Measurements from ENCODE around the gene TEX44.

The TEX44 gene

DNA sequence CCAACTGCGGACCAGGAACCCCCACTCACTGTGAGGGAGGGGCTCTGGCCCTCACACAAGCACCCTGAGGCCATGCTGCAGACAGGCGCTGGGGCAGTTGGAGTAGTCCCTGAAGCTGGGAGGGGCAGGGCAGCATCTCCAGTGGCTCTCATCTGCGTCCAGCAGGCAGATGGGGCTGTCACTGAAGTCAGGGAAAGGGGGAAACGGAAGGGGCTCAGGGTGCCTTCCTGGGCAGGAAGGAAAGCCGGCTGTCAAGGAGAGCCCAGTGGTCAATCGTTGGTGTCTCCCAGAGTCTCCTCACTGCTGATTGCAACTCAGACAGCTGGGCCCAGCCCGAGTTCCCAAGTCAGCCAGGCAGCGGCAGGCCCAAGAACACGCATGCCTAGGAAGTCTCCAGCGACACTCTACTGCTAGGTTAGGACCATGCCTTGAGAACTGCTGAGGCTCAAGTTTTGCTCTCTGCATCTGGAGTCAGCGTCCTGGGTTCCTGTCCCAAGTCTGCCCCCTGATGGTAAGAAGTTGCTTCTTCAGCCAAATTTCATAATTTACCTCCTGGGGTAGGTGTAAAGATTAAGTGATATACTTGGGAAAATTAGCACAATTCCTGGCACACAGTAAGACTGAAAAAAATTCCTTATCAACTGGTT is 35.0 kb upstream of the TEX44 start:
- no peak overlapping the region for H3K4me3 ChIP-seq (ENCODE audit: low read length)
- H3K4me1 ChIP-seq (ENCODE audit: low read length) = peaks cover 4% of the 10 kb centered on the region; the same call in 1 of the 2 replicates
- no peaks in the 10 kb centered on the region for H3K27me3 ChIP-seq (ENCODE audit: low read depth, low read length)
- no peaks in the 10 kb centered on the region for H4K20me1 ChIP-seq (ENCODE audit: insufficient read depth, low read length)
- no peak overlapping the region for H3K27ac ChIP-seq (ENCODE audit: low read length)
- H3K9ac ChIP-seq (ENCODE audit: low read length) = no peak overlapping the region
- H2AFZ ChIP-seq (ENCODE audit: low read depth, low read length) = peak overlapping the region; percentile 3; the same call in 1 of the 2 replicates
- H3K79me2 ChIP-seq (ENCODE audit: low read length) = no peaks in the 10 kb centered on the region
- peaks cover 4% of the 10 kb centered on the region; the same call in 1 of the 2 replicates for H3K9me3 ChIP-seq (ENCODE audit: insufficient read depth, low read length)
- TF ChIP-seq EZH2phosphoT487 (IDR thresholded peaks at IDR 0.05; ENCODE audit: low read depth) = no peak
- TF ChIP-seq, protein P1, sequence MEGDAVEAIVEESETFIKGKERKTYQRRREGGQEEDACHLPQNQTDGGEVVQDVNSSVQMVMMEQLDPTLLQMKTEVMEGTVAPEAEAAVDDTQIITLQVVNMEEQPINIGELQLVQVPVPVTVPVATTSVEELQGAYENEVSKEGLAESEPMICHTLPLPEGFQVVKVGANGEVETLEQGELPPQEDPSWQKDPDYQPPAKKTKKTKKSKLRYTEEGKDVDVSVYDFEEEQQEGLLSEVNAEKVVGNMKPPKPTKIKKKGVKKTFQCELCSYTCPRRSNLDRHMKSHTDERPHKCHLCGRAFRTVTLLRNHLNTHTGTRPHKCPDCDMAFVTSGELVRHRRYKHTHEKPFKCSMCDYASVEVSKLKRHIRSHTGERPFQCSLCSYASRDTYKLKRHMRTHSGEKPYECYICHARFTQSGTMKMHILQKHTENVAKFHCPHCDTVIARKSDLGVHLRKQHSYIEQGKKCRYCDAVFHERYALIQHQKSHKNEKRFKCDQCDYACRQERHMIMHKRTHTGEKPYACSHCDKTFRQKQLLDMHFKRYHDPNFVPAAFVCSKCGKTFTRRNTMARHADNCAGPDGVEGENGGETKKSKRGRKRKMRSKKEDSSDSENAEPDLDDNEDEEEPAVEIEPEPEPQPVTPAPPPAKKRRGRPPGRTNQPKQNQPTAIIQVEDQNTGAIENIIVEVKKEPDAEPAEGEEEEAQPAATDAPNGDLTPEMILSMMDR (IDR thresholded peaks at IDR 0.05; ENCODE audit: low read depth, low read length) = peak; percentile 60
- H3K36me3 ChIP-seq (replicated peaks; ENCODE audit: low read depth, low read length) = no peaks in the 10 kb centered on the region
- H3K4me2 ChIP-seq (ENCODE audit: low read length) = peak overlapping the region; percentile 34

DNA sequence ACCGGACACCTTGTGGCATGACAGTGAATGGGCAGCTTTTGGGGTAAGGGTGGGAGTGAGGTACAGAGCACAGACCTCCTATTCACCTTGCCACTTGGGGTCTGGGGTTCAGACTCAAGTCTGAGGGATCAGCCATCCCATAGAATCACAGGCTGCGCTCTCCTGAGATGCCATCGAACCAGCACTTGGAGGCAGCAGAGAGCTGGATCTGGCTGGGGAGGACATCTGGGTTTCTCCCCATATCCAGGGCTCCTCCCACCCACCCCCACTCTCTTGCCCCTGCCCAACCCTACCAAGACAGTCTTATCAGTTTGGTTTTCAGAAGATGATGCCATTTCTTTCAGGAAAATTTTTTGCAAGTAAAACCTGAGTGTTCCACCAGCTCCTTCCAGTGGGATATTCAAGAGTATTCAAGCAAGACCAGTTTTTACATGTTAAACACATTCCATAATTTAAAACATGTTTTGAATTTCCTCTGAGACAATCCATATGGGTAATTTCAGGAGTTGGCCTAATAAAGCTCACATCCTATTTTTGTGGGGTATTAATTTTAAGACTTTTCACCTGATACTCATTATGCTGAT is 29.2 kb upstream of the TEX44 start:
- Histone ChIP-seq H3K27ac (ENCODE audit: low read length) (no peak overlapping the region), H3K27me3 (ENCODE audit: low read depth, low read length) (no peaks in the 10 kb centered on the region), H3K9ac (ENCODE audit: low read length) (no peak overlapping the region), H3K79me2 (ENCODE audit: low read length) (no peaks in the 10 kb centered on the region), H3K4me3 (ENCODE audit: low read length) (no peak overlapping the region), H4K20me1 (ENCODE audit: insufficient read depth, low read length) (no peaks in the 10 kb centered on the region), H3K4me2 (ENCODE audit: low read length) (peak overlapping the region; percentile 50; the same call in 1 of the 2 replicates), H3K4me1 (ENCODE audit: low read length) (peaks cover 25% of the 10 kb centered on the region), H3K36me3 (replicated peaks; ENCODE audit: low read depth, low read length) (no peaks in the 10 kb centered on the region), H3K9me3 (ENCODE audit: insufficient read depth, low read length) (no peaks in the 10 kb centered on the region), H2AFZ (ENCODE audit: low read depth, low read length) (no peak overlapping the region)
- TF ChIP-seq, protein P1 (IDR thresholded peaks at IDR 0.05; ENCODE audit: low read depth, low read length) = peak; percentile 61
- TF ChIP-seq EZH2phosphoT487 (IDR thresholded peaks at IDR 0.05; ENCODE audit: low read depth) = no peak

DNA sequence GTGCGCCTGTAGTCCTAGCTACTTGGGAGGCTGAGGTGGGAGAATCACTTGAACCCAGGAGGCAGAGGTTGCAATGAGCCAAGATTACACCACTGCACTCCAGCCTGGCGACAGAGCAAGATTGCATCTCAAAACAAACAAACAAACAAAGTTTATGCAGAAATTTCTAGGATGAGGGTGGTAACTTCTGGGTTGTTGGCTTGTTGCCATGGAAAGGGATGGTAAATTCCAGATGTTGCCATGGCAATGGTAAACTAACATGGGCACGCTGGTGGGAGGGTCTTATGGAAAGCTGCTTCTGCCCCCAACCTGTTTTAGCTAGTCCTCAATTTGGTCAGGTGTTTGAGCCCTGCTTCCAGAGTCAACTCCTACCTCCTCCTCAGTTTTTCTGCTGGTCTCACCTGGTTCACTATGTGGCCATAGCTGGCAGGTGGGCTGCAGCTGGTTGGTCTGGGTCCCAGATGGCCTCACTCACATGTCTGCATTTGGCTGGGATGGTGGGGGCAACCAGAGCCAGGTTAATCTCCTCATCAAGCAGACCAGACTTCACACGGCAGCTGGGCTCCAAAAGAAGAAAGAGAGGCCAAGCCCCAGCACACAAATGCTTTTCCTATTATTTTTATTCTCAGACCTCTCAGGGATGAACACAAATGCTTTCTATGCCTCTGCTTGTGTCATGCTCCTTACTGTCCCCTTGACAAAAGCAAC is 26.6 kb upstream of the TEX44 start:
- Histone ChIP-seq H3K4me1 (ENCODE audit: low read length) (peaks cover 39% of the 10 kb centered on the region), H2AFZ (ENCODE audit: low read depth, low read length) (no peak overlapping the region), H3K79me2 (ENCODE audit: low read length) (no peaks in the 10 kb centered on the region), H3K36me3 (replicated peaks; ENCODE audit: low read depth, low read length) (no peaks in the 10 kb centered on the region), H3K27ac (ENCODE audit: low read length) (no peak overlapping the region), H4K20me1 (ENCODE audit: insufficient read depth, low read length) (no peaks in the 10 kb centered on the region), H3K9ac (ENCODE audit: low read length) (no peak overlapping the region), H3K4me3 (ENCODE audit: low read length) (no peak overlapping the region), H3K4me2 (ENCODE audit: low read length) (no peak overlapping the region), H3K9me3 (ENCODE audit: insufficient read depth, low read length) (no peaks in the 10 kb centered on the region), H3K27me3 (ENCODE audit: low read depth, low read length) (no peaks in the 10 kb centered on the region)
- TF ChIP-seq, protein P1 (IDR thresholded peaks at IDR 0.05; ENCODE audit: low read depth, low read length) = no peak
- TF ChIP-seq EZH2phosphoT487 (IDR thresholded peaks at IDR 0.05; ENCODE audit: low read depth) = no peak

DNA sequence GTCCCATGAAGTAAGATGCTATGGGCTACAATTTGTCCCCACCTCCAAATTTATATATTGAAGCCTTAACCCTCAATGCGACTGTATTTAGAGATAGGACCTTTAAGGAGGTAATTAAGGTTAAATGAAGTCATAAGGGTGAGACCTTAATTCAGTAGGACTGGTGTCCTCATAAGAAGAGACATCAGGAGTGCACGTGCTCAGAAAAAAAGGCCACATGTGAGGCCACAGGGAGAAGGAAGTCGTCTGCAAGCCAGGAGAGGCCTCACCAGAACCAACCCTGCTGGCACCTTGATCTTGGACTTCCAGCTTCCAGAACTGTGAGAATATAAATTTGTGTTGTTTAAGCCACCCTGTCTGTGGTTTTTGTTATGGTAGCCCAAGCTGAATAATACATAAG is 25.5 kb upstream of the TEX44 start:
- H3K9me3 ChIP-seq (ENCODE audit: insufficient read depth, low read length) = no peaks in the 10 kb centered on the region
- no peak for TF ChIP-seq EZH2phosphoT487 (IDR thresholded peaks at IDR 0.05; ENCODE audit: low read depth)
- TF ChIP-seq, protein P1 (IDR thresholded peaks at IDR 0.05; ENCODE audit: low read depth, low read length) = no peak
- no peak overlapping the region for H3K9ac ChIP-seq (ENCODE audit: low read length)
- no peak overlapping the region for H3K4me3 ChIP-seq (ENCODE audit: low read length)
- H4K20me1 ChIP-seq (ENCODE audit: insufficient read depth, low read length) = no peaks in the 10 kb centered on the region
- H3K4me2 ChIP-seq (ENCODE audit: low read length) = no peak overlapping the region
- H2AFZ ChIP-seq (ENCODE audit: low read depth, low read length) = no peak overlapping the region
- no peaks in the 10 kb centered on the region for H3K79me2 ChIP-seq (ENCODE audit: low read length)
- no peak overlapping the region for H3K27ac ChIP-seq (ENCODE audit: low read length)
- peaks cover 47% of the 10 kb centered on the region for H3K4me1 ChIP-seq (ENCODE audit: low read length)
- H3K27me3 ChIP-seq (ENCODE audit: low read depth, low read length) = no peaks in the 10 kb centered on the region
- H3K36me3 ChIP-seq (replicated peaks; ENCODE audit: low read depth, low read length) = no peaks in the 10 kb centered on the region
